Inferior parietal cortex (tissue), 1 donor: ENCODE results near the gene AIFM2.
"Not testable (repeated sequence)": the region's sequence is repeated elsewhere in the genome, so short reads cannot be mapped to it uniquely, and the experiment has no call there.

Experiments
- DNase-seq: peaks from one replicate; pipeline ENCODE4 v3.0.0-alpha.2; 2016; ENCODE audit errors: extremely low spot score

Gene AIFM2

DNA sequence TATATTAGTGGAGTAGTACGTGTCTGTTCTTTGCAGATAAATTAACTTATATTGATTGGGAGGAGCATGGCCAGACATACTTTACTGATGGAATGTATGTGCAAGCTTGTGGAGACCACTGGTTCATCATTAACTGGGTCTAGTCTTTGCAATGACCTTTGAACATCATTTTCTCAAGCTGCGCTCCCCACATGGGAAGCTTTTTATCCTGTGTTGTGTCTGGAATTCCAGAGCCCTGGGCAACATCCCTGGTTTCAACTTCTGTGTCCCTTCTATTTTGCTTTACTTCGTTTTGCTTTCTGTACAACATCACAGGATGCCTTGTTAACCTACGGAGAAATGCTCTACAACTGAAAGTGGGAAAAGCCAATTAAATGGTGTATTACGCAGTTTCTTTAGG is 41.7 kb downstream of the AIFM2 start:
- no peak for DNase-seq

DNA sequence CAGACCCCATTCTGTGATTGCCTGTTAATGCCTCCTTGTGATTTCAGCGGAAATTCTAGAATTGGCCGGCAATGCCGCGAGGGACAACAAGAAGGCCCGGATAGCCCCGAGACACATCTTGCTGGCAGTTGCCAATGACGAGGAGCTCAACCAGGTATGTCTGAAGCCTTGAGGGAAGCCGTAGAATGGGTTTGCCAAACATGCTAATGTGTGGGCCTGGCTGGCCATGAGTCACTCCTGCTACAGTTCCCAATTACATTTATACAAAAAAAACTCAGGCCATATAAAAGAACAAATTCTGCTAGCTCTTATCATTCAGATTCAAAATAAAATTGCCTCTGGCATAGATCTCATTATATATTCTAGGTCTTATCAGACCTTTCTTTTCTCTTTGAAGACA is 42.6 kb downstream of the AIFM2 start:
- no peak for DNase-seq

DNA sequence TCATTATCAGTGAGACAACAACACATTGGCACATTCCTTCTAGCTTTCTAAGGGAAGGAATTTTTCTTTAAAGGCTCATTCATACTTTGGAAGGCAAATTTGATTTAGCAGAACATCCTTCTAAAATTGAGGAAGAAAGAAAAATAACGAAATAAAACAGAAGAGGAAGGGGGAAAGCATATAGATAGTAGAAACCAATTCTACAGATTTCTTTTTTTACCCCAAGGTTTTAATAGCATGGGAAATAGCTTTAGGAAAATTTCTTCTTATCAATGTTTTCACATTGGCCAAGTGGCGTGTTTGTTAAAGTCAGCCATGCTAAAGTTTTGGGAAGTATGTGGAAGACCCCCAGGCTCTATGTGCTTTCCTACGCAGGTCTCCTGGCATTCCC is 44.3 kb downstream of the AIFM2 start:
- DNase-seq = no peak

DNA sequence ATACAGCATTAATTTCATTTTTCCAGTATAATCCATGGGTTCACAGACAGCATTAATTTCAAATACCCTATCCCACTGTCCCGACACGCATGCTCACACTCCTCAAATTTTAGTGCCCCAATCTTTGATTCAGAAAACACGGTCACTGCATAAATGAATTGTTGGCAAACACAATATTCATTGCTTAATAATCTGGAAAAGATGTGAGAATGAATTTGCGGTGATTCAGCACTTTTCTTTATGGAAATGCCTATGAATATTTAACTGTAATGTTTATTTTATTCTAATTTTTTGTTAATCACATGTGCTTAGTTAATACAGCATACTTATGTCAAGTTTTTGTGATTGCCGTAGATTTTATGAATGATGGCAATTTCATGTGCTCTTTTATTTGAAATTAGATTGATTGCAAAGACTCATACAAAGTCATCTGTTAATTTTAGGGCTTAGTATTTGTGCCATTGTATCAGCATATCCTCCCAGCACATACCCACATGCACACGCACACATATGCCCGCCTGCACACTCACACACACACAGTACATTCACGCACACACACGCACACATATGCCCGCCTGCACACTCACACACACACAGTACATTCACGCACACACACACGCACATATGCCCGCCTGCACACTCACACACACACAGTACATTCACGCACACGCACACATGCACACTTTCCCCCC is 44.9 kb downstream of the AIFM2 start:
- DNase-seq = no peak

DNA sequence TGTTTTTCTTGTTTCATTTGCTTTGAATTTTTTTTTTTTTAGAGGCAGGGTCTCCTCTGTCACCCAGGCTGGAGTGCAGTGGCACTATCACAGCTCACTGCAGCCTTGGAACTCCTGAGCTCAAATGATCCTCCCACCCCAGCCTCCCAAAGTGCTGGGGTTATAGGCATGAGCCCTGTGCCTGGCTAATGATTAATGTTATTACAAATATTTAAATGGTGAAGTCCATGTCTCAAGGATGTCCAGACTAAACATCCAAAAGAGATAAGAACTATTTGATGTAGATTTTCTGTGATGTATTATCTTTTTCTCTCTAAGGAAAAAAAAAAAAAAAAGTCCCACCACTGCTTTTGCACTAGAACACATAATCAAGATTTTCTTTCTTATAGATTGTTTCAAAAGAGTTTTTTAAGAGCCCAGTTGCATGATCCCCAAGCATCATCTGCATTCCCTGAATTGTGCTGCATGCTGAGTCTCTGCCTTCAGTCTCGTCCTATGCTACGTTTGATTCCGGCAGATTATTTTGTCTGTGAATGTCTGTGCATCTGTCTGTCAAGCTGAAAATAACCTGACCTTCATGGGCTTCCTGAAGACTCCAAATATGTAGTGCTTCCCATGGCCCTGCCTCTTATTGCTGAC is 46.5 kb downstream of the AIFM2 start:
- no peak for DNase-seq

DNA sequence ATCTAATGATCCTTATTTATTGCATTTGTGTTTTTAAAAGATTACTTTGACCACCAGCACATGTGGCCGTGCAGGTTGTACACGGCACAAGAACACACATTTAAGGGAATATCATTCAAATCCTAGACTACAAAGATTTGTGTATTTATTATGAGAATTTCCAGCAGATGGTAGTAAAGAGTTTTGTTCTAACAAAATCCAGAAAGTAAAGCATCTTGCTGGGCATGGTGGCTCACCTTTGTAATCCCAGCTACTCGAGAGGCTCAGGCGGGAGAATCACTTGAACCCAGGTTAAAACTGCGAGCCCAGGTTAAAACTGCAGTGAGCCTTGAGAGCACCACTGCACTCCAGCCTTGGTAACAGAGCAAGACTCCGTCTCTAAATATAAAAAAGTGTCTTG is 48.4 kb downstream of the AIFM2 start:
- DNase-seq = no peak

DNA sequence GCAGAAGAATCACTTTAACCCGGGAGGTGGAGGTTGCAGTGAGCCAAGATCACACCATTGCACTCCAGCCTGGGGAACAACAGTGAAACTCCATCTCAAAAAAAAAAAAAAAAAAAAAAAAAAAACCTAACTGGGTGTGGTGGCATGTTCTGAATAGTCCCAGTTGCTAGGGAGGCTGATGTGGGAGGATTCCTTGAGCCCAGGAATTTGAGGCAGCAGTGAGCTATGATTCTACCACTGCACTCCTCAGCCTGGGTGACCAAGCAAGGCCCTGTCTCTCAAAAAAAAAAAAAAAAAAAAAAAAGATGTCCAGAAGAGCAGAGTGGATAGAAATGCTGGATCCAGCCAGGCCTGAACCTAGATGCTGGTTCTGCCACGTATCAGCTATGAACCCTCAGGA is 51.8 kb downstream of the AIFM2 start:
- DNase-seq = not testable (repeated sequence)

DNA sequence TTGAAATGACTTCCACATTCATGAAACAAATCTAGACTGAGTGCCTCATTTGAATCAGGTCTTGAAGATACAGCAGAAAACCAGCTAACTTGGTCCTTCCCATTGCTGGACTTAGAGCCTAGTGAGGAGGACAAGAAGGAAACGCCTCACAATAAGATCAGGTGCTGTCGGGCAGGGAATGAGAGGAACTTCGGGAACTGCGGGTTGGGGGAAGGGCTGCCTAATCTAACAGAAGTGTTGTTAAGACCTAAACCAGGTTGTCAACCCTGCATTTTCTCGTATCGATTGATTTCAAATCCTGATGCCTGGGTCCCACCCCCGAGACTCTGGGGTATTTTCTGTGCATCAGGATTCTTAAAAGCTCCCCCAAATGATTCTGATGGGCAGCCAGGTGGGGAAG is 53.7 kb downstream of the AIFM2 start:
- DNase-seq = no peak

DNA sequence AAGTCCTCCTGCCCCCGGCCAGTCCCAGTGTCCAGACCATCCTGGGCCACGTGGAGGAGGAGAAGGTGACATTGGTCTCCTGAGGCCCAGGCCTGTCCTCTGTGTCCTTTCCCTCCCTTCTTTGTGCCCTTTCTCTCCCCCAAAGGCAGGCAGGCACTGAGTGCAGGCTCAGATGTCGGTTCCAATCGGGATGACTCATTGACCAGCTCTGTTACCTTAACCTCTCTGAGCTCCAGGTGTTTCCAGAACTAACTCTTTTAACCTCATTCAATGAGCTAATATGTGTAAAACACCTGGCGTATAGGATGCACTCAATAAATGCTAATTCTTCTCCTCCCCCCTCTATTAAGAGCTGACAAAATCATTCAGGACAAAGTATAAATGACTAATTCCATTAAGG is 54.3 kb downstream of the AIFM2 start:
- no peak for DNase-seq

DNA sequence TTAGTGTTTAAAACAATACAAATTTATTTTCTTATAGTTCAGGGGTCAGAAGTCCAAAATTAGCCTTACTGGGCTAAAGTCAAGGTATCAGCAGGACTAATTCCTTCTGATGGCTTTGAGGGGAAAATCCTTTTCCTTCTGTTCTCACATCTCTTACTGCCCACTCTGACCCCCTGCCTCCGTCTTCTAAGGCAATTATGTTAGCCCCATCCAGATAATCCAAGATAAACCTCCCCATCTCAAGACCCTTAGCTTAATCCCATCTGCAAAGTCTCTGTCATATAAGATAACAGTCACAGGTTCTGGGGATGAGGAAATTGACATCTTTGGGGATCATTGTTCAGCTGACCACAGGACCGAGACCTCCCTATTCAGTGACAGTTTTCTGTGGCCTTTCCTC is 57.7 kb downstream of the AIFM2 start:
- DNase-seq = no peak

DNA sequence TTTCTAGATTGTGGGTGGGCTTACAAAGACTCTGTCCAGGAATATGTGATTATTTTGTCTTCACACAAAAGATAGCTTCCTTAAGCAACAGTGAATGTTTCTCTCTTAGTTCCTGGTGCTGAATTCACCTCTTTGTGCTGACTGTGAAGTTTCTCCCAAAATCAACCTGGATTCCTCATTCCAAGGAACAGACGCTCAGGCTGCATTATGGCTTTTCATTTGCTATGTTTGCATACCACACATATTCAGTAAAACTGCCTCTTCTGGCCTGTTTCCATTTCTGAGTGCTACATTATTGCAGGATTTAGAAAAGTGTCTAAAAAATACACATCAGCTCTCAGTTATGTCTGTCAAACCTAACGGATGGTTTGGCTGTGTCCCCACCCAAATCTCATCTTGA is 58.5 kb downstream of the AIFM2 start:
- no peak for DNase-seq

DNA sequence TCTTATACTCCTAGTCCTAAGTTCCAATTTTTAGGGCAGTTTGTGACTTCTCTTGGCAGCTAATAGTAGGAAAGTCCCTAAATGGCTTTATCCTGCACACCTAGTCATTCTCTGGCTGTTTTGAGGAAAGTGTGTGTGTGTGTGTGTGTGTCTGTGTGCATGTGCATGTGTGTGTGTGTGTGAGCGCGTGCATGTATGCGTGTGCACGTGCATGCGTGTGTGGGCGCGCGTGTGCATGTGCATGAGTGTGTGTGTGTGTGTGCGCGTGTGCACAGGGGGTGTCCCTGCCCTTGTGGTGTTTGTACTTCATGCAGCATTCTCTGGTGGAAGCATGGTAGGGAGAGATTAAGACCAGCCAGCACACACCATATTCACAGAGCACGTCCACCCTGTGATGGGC is 61.8 kb downstream of the AIFM2 start:
- no peak for DNase-seq

DNA sequence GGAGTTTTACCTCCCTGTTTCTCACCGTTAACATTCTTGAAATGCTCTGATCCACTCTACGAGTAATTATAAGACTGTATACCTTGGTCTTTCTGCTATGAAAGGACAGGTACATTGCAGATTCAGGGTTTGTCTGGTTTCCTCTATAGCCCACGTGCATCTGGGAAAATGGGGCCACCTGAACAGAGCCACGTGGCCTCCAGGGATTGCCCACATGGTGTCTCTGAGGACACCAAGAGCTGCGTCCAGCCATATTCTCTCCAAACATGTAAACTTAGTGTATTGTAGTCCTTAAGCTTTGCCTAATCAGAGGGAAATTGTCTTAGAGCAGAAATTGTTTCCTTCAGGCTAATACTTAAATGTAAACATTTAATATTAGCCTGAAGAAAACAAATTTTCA is 63.3 kb downstream of the AIFM2 start:
- no peak for DNase-seq

DNA sequence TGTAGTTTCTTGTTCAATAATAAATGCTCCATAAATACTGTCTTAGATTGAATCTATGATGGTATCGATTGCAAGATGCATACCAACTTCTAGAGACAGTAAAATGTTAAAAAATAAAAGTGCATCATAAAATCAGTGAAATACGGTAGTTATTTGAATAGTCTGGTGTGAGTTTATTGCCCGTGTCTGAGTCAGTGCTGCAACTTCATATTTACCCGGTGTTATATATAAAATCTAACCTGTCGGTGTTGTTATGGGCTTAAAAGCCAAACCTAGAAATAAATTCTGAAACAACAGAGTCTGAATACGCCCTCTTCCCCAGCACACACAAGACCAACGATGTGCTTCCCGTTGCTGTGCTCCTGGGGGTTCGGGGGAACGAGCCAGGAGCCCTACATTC is 63.7 kb downstream of the AIFM2 start:
- DNase-seq = no peak

DNA sequence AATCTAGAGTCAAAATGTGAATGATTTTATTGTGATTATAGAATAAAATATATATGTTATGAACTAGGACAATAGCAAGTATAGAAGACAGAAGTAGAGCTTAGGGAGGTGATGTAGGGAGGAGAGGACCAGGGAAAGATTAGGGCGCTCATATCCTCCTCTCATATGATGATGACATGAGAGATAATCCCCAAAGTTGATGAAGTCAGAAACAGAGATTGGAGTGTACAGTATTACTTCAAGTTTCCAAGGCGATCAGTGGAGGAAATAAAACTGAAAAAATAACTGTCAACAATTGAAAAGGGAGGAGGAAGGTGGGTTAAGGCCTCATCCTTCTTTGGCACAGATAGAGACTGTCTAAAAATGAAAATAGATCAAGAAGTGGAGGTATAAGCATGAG is 65.0 kb downstream of the AIFM2 start:
- no peak for DNase-seq

DNA sequence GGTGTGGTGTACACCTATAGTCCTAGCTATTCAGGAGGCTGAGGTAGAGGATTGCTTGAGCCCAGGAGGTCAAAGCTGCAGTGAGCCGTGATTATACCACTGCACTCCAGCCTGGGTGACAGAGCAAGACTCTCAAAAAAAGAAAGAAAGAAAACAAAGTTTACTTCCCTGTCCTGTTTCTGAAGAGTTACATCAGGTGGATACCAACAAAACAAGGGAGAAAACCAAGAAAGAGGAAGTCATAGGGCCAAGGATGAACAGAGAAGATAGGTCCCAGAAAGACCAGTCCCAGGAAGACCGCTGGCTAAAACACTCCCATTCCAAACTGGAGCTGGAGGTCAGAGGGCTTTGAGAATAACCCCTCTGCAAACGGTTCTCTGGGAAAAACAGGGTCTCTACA is 66.4 kb downstream of the AIFM2 start:
- no peak for DNase-seq

DNA sequence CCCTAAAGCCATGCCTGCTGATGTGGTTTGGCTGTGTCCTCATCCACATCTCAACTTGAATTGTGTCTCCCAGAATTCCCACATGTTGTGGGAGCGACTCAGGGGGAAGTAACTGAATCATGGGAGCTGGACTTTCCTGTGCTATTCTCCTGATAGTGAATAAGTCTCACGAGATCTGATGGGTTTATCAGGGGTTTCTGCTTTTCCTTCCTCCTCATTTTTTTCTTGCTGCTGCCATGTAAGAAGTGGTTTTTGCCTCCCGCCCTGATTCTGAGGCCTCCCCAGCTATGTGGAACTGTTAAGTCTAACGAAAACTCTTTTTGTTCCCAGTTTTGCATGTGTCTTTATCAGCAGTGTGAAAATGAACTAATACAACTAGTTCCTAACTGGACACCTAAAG is 68.1 kb downstream of the AIFM2 start:
- DNase-seq = no peak

DNA sequence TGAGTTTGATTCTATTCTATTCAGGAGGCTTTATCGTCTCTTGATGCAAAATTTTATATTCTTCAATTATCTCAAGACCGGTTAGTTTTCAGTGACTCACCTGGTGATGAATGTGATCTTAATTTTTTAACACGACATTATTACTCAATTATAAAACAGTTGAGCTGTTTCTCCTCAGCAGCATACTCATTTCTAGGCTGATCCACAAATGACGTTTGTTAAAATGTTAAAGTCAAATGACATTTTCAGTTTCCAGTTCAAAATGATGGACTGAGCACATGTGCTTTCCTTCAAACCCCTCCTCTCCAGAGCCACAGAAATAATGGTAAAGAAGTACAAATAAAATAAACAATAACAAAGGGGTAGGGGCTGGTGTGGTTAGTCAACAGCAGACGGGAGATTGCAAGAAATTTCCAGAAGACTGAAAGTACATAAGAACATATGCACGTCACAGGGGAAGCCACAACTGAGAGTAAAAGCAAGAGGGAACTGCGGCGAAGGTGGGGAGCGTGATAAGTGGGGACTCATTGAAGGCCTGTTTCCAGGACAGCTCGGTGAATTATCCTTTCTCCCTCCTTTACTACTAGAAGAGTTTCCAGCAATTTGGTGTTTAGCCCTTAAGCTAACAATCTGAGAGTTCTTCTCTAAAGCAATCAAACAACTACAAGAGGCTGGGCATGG is 69.1 kb downstream of the AIFM2 start:
- no peak for DNase-seq
